HFFc6 (cell line): ENCODE measurements around the gene DDX1. TPM values are rescaled to one million over a fixed set of nuclear protein-coding genes. Genes with fewer than 3 reads are reported as not detected.

ENCODE experiments used
- DNase-seq: peaks from one replicate; pipeline ENCODE4 v3.0.0-alpha.2; 2018
- H3K27ac Mint-ChIP-seq: 2 replicates; pipeline ENCODE4 v1.8.0; 2020; ENCODE audit warnings: mild to moderate bottlenecking, mixed read lengths
- H3K27me3 Mint-ChIP-seq: 2 replicates; pipeline ENCODE4 v1.8.0; 2021; ENCODE audit warnings: mild to moderate bottlenecking, moderate library complexity, mixed read lengths; ENCODE audit not compliant: insufficient read depth
- H3K36me3 Mint-ChIP-seq: 2 replicates; pipeline ENCODE4 v1.8.0; 2021; ENCODE audit warnings: low read depth, mixed read lengths
- H3K4me1 Mint-ChIP-seq: 2 replicates; pipeline ENCODE4 v1.8.0; 2020; ENCODE audit warnings: low read depth, mixed read lengths
- H3K4me3 Mint-ChIP-seq: 2 replicates; pipeline ENCODE4 v1.8.0; 2020; ENCODE audit warnings: mild to moderate bottlenecking, moderate library complexity, mixed read lengths
- H3K9me3 Mint-ChIP-seq: 2 replicates; pipeline ENCODE4 v1.8.0; 2020; ENCODE audit warnings: mild to moderate bottlenecking, mixed read lengths
- CTCF ChIP-seq: fragments of 200-600 bp; sonication (generic); IDR thresholded peaks from 2 replicates; pipeline ENCODE4 v1.5.0; 2021; ENCODE audit warnings: antibody characterized with exemption, mild to moderate bottlenecking
- total RNA-seq, 6 experiments: library from RNA; stranded (reverse); fragmentation: NEBNext Ultra II Directional; extraction: Animal tissue kit (Norgen Biotek cat#: 25700); gene quantifications; 2 replicates in 1 of 6; 3 replicates in 5 of 6; pipeline ENCODE4 v1.2.3, GENCODE V29; 2021

DDX1 gene
- total RNA-seq, 6 experiments from 2014 or later = 111 to 123 (median 113) TPM

GRCh38 chr2:15546297-15547098 is 45.2 kb upstream of the DDX1 start:
- Mint-ChIP-seq H3K9me3 (no peaks in the 10 kb centered on the region), H3K27me3 (no peaks in the 10 kb centered on the region), H3K27ac (no peak overlapping the region)

DNA sequence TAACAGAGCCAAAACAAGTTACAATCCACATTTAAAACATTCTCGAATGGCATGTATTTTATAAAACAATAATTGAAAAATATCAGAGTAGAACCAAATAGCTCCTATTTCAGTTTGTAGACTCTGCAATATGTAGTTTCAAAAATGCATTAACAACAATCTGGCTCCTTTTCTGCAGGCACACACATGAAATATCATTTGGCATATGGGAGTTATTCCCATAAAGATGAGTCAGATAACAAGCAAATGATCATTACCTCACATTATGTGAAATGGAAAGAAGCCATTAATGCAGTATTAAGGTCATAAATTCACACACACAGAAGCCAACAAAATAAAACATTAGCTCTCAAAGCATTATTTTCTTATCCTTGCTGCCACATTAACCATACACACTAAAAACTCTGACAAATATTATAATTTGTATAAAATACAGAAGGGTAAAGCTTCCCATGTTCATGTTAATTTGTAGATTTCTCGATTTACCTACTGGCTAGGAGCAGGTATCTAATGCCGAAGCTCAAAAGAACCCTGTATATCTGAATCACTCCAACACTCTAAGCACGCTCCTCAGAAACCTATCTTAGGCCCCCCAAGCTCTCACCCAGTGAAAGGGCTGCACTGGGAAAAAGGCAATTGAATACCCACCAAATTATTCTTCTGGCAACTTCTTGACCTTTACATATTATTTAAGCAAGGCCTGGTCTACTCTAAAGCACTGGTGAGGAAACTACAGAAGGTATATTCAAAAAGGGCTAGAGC is 44.4 kb upstream of the DDX1 start:
- Mint-ChIP-seq H3K27me3 (no peaks in the 10 kb centered on the region), H3K9me3 (no peaks in the 10 kb centered on the region), H3K27ac (no peak overlapping the region), H3K4me1 (no peaks in the 10 kb centered on the region), H3K36me3 (peaks cover 14% of the 10 kb centered on the region), H3K4me3 (no peak overlapping the region)
- TF ChIP-seq CTCF = no peak
- no peak for DNase-seq

More at GRCh38 chr2:15546297-15547098, 45.2 kb upstream of the DDX1 start:
- Mint-ChIP-seq H3K4me3 (no peak overlapping the region), H3K4me1 (no peaks in the 10 kb centered on the region), H3K36me3 (peaks cover 12% of the 10 kb centered on the region)
- TF ChIP-seq CTCF = peak; percentile 61
- no peak for DNase-seq

- Mint-ChIP-seq H3K9me3 (no peaks in the 10 kb centered on the region), H3K27ac (no peak overlapping the region), H3K4me3 (no peak overlapping the region), H3K4me1 (no peaks in the 10 kb centered on the region), H3K36me3 (peaks cover 17% of the 10 kb centered on the region), H3K27me3 (no peaks in the 10 kb centered on the region)
- DNase-seq = no peak
- no peak for TF ChIP-seq CTCF
Observed at GRCh38 chr2:15548974-15549373, 42.7 kb upstream of the DDX1 start.

DNA sequence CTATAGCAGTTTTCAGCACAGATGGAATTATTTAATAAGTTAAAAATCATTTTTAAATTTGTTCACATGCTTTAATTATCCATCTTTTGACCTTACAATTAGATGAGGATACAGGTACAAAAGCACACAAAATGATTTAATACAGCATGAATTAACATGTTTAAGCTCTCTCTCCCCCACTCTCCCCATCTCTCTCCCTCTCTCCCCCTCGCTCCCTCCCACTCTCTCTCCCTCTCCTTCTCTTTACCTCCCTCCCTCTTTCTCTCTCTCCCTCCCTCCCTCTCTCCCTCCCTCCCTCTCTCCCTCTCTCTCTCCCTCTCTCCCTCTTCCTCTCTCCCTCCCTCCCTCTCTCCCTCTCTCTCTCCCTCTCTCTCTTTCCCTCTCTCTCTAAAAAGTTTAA is 38.1 kb upstream of the DDX1 start:
- Mint-ChIP-seq H3K9me3 (no peaks in the 10 kb centered on the region), H3K4me1 (peaks cover 7% of the 10 kb centered on the region; the same call in 1 of the 2 replicates), H3K36me3 (peaks cover 12% of the 10 kb centered on the region), H3K4me3 (no peak overlapping the region), H3K27ac (no peak overlapping the region), H3K27me3 (no peaks in the 10 kb centered on the region)
- TF ChIP-seq CTCF = no peak
- no peak for DNase-seq

- no peaks in the 10 kb centered on the region for H3K9me3 Mint-ChIP-seq
- TF ChIP-seq CTCF = no peak
- no peak overlapping the region for H3K27ac Mint-ChIP-seq
- H3K4me3 Mint-ChIP-seq = no peak overlapping the region
- DNase-seq = no peak
- H3K36me3 Mint-ChIP-seq = peaks cover 10% of the 10 kb centered on the region
- peaks cover 7% of the 10 kb centered on the region; the same call in 1 of the 2 replicates for H3K4me1 Mint-ChIP-seq
- H3K27me3 Mint-ChIP-seq = no peaks in the 10 kb centered on the region
Observed at GRCh38 chr2:15553951-15554350, 37.7 kb upstream of the DDX1 start.
